ENCODE results near the gene CDKAL1. TPM values are rescaled to one million over a fixed set of nuclear protein-coding genes. Genes with fewer than 3 reads are reported as not detected.
"Not testable (repeated sequence)": the region's sequence is repeated elsewhere in the genome, so short reads cannot be mapped to it uniquely, and the experiment has no call there.

CDKAL1 gene
- total RNA-seq, 1 experiment from 2014 or later: 14.5 TPM

- no peak for DNase-seq (ENCODE audit: low spot score)
Observed at GRCh38 chr6:20633566-20634340, 99.5 kb downstream of the CDKAL1 start.

- DNase-seq (ENCODE audit: low spot score): no peak
Observed at GRCh38 chr6:20639161-20639560, 104.9 kb downstream of the CDKAL1 start.

GRCh38 chr6:20640181-20640580 is 105.9 kb downstream of the CDKAL1 start:
- DNase-seq (ENCODE audit: low spot score): no peak

- no peak for DNase-seq (ENCODE audit: low spot score)
Observed at GRCh38 chr6:20642441-20642840, 108.2 kb downstream of the CDKAL1 start.

GRCh38 chr6:20644667-20645370 is 110.6 kb downstream of the CDKAL1 start:
- DNase-seq (ENCODE audit: low spot score): no peak

GRCh38 chr6:20645572-20645971 is 111.3 kb downstream of the CDKAL1 start:
- DNase-seq (ENCODE audit: low spot score): not testable (repeated sequence)

GRCh38 chr6:20647585-20647984 is 113.3 kb downstream of the CDKAL1 start:
- no peak for DNase-seq (ENCODE audit: low spot score)

GRCh38 chr6:20649696-20650470 is 115.6 kb downstream of the CDKAL1 start:
- not testable (repeated sequence) for DNase-seq (ENCODE audit: low spot score)

GRCh38 chr6:20652299-20653084 is 118.2 kb downstream of the CDKAL1 start:
- DNase-seq (ENCODE audit: low spot score): no peak

GRCh38 chr6:20653085-20653479 is 118.8 kb downstream of the CDKAL1 start:
- DNase-seq (ENCODE audit: low spot score): no peak

- no peak for DNase-seq (ENCODE audit: low spot score)
Observed at GRCh38 chr6:20655317-20655716, 121.1 kb downstream of the CDKAL1 start.

- DNase-seq (ENCODE audit: low spot score): no peak
Observed at GRCh38 chr6:20657274-20657800, 123.1 kb downstream of the CDKAL1 start.

- DNase-seq (ENCODE audit: low spot score): peak; percentile 6
Observed at GRCh38 chr6:20658053-20658452, 123.8 kb downstream of the CDKAL1 start.

GRCh38 chr6:20658516-20658915 is 124.3 kb downstream of the CDKAL1 start:
- no peak for DNase-seq (ENCODE audit: low spot score)

- DNase-seq (ENCODE audit: low spot score): no peak
Observed at GRCh38 chr6:20660534-20660933, 126.3 kb downstream of the CDKAL1 start.

- peak; percentile 26 for DNase-seq (ENCODE audit: low spot score)
Observed at GRCh38 chr6:20661721-20662120, 127.5 kb downstream of the CDKAL1 start.

GRCh38 chr6:20664250-20664649 is 130.0 kb downstream of the CDKAL1 start:
- no peak for DNase-seq (ENCODE audit: low spot score)

GRCh38 chr6:20665290-20665689 is 131.0 kb downstream of the CDKAL1 start:
- DNase-seq (ENCODE audit: low spot score): no peak

- DNase-seq (ENCODE audit: low spot score): no peak
Observed at GRCh38 chr6:20669571-20670314, 135.5 kb downstream of the CDKAL1 start.

GRCh38 chr6:20670750-20671149 is 136.5 kb downstream of the CDKAL1 start:
- DNase-seq (ENCODE audit: low spot score): no peak

- DNase-seq (ENCODE audit: low spot score): no peak
Observed at GRCh38 chr6:20672038-20672437, 137.8 kb downstream of the CDKAL1 start.
